GM19328 (cell line): ENCODE data around the gene THSD7A.

ENCODE experiments used
- ATAC-seq: cut with Tn5 transposase; IDR thresholded peaks from one replicate; pipeline ENCODE4 v1.9.1; 2021; ENCODE audit warnings: mild to moderate bottlenecking, moderate library complexity; ENCODE audit not compliant: unreplicated experiment

Gene THSD7A

DNA sequence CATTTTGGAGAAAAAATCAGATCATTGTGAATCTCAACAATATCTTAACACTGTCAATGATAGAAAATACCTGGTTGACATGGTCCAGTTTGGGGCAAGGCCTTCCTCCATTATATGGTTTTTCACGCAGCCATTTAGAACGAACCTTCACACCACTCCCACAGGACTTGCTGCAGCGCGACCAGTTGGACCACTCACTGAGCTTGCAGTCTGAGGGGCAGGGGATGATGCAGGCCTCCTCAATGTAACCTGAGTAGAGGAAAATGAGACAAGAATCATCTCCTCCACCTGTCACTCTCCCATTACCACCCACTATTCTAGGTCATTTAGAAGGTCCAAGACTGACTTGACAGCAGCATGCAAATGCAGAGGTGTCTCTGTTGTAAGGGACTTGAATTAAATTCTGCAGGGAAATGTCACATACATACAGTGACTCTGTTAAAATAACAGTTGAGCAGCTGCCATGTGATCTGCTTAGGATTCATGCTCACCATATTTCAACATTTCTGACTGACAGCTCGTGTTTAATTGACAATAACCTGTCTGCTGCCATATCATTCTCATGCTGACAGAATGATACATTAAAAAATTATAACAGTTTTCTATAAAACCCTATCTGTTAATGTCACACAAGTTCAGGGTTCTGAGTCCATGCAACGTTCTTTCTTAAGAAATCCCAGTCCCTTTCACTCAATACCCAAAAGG lies 403.0 kb downstream of the THSD7A start:
- no peak for ATAC-seq

DNA sequence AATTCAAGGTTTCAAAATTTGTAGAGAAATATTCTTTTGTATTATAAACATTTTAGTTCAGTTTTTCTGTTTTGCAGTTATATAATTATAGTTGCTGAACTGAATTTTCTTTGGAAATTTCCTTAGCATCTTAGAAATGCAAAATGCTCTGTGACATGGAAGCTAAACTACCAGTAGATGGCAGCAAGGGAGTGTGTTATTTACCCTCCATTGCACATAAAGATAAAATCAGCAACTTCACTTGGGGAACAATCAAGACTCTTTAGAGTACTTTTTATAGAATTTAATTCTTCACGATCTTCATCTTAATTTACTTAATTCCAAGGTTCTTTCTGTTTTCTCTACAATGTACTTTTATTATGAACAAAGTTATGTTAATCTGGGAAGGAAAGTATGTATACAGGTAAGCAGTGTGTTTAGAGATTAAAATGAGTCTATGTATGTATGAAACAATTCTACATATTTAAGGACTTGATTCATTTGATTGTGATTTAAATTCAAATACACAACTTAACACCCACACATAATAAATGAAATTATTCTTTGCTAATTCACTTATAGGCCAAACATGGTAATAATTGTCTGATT lies 404.2 kb downstream of the THSD7A start:
- ATAC-seq: peak; percentile 71

DNA sequence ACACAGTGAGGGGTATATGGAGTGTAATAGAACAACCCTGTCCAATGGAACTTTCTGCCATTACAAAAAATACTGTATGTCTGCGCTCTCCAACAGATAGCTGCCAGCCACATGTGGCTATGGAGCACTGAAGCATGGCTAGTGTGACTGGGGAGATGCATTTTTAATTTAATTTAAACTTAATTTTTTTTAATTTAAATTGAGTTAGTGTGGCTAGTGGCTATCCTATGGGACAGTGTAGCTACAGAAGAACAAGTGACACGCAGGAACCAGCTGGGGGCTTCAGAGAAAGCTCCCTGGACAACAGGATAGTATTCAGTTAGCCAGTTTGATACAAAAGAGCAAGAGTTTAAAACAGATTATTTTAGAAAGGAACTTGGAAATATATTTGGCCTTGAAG lies 408.0 kb downstream of the THSD7A start:
- no peak for ATAC-seq

DNA sequence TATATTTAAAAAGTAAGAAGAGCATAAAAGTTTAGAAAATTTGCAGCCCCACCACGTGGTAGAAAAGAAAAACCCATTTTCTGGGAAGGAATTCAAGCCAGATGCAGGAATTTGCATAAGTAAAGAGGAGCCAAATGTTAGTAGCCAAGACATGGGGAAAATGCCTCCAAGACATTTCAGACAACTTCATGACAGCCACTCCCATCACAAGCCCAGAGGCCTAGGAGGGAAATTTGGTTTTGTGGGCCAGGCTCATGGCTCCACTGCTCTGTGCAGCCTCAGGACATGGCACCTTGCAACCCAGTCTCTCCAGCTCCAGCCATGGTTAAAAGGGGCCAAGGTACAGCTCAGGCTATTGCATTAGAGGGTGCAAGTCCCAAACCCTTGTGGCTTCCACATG lies 411.9 kb downstream of the THSD7A start:
- ATAC-seq: no peak

DNA sequence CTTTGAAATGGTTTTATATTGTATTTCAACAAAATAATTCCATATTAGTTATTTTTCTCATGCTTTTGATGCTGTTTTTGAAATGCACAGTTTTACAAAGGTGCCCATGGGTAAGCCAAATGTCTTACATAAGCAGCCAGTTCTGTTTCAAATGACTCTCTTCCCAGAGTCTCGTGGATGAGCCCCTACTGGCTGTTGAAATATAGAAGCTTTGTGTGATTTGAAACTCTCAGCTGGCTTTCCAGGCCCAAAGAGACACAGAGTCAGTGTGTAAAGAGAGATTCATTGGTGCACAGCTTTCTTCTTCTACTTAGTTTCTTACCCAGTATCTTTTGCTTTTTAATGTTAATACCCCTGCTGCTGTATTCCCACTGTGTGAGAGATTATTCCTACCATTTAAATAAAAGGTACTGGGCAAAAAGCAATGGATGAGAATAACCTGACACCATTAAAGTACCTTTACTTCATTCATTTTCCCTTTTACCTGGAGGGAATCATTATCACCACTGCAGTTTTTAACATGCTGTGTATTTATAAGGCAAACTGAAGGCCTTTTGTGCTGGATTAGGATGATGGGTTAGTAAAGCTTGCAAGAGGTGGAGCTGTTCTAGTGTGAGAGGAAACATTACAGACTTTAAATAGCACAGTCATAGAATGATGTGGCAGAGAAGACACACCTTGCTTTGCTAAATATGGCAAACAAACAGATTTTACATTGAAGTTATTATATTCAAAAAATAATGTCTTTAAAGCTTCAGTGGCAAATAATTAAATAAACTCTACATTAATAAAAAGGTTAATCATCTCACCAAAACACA lies 415.1 kb downstream of the THSD7A start:
- no peak for ATAC-seq

DNA sequence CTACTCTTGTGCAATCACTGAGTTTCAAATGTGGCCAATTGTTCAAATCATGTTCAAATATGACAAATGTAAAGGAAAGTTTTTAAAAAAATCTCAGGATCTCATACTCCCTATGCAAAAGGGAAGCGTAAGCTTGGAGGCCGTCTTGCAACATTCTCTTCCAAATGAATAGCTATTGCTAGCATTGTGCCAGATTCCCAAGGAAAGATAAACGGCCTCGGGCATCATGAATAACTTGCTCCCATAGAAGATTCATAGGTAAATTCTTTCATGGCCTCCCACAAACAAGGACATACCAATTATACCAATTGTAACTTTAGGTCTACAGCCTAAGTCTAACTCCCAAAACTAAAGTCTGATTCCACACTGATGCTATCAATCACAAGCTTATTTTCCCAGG lies 416.9 kb downstream of the THSD7A start:
- no peak for ATAC-seq

DNA sequence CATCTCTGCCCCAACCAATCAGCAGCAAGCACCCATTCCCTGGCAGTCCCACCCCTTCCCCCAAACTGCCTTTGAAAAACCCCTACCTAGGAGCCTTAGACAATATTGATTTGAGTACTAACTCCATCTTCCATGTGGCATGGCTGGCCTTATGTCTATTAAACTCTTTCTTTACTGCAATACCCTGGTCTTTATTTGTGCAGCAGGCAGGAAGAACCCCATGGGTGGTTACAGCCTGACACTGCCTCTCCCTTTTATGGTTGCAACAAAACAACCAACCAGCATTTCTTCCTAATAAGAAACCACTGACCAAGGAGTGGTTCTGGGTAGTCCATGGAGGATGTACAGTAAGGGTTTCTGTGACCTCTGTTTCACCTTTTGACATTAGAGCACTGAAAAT lies 418.1 kb downstream of the THSD7A start:
- no peak for ATAC-seq

DNA sequence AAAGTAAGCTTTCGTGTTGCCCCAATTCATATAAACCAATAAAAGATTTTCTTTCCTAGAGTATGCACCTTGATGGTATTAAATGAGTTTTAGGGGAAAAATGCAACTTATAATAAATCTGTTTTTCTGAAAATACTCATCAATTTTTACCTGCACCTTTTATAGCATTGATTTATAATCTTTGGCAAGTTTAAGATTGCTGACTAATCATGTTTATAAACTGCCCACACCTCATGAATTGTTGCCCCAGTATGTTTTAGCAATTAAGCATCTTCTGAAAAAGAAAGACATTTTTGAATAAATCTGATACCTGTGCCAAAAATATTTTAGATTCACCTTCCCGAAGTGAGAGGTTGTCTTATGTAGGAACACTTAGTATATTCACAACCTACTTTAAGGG lies 420.0 kb downstream of the THSD7A start:
- no peak for ATAC-seq

DNA sequence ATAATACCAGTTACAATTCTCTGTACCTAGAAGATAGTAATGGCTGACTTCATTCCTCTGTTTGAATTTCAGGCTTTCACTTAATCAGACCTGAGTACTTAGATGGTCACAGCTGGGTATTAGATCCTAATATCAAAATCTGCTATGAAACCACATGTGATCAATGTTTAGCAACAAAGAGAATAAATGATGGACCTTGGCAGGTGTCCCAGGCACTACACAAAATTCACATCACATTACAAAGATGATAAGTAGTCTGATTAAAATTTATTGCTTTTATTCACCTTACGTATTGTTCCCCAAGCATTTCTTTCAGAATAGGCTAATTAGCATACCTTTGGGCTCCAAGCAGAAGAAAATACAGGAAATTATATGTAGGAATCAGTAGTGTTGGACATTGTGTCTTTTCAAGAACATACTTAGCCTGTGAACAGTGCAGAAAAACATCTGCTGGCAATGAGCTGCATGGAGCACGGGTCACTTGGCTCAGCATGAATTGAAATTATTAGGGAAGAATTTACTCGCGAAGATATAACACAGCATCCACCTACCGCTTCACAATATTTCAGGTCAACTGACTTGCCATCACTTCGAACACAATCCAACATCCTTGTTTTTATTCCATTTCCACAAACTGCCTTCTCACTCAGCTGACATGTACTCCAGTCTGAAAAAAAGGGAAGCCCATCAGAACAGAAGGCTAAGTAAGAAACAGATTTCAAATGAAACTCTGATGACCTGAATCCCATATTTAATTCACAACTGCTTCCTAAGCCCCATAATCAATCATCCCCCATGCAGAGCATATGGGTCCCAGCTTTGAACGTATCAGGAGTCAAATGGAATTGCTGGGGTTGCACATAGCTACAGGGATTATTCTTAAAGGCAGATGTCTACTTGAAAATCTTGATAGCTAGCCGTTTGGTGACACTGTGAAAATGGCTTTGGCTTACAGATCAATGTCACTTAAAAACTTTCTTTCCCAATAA lies 421.0 kb downstream of the THSD7A start:
- ATAC-seq: no peak

DNA sequence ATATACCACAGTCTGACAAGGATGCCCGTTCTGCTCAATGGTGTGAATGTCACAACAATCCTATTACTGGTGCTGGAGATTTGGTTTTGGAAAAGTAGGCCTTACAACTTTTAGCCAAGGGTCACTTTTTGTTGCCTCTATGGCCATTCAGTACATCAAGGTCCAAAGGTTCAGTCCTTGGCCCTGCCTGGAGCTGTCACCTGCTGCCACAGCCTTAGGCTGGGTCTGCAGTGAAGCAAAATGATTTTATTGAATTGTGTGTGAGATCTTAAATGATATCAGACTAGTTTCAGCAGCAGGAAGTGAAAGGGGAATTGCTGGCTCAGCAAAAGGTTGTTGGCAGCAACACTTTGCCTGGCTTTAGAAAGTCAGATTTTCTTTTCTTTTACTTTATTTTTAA lies 427.6 kb downstream of the THSD7A start:
- no peak for ATAC-seq

DNA sequence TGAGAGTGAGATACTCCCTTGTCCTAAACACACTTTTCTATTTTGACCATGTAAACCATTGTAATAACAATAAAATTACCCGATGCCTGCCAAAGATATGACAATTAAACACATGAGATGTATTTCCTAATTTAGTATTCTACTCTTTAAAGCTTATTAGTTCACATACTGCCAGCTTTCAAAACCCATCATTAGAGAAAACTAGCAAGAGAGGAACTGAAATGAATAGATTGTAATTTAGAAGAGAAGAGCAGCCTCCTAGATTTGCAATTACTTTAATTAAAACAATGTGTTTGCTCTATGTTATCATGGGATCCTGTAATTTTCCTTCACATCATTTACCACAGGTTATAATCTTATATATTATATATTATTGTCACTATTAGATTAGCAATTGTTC lies 428.2 kb downstream of the THSD7A start:
- ATAC-seq: no peak

DNA sequence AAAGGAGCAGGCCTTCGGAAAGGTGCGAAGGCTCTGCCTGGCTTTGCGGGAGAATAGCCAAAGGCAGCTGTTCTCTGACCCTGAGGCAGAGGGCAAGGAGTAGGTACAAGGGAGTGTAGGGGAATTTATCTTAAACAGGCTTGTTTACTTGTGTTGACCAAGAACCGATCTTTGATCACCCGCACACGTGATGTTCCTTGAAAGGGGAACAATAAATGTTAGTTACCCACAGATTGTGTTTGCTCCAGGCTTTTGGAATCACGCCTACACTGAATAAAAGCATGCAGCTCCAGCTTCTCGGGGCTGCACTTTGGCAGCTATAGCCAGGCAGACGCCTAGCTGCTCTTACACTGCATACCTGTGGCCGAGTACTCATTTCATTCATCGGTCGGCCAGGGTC lies 437.6 kb downstream of the THSD7A start:
- ATAC-seq: no peak

DNA sequence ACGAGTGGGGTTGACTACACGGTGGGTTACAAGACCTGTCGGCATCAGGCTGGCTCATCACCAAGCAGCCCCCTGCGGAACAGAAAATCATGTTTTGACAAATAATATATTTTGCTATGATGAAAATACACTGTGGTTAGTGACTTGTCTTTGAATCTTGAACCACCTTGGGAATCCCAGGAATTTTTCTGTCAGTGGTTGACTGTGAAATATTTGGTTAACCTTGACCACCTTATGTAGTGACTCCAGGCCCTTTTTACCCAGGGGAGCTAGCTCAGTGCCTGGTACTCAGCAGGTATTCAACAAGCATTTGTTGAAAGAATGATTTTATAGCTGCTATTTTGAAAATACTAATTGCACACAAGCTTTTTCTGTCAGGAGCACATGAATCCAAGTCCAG lies 452.4 kb downstream of the THSD7A start:
- ATAC-seq: no peak

DNA sequence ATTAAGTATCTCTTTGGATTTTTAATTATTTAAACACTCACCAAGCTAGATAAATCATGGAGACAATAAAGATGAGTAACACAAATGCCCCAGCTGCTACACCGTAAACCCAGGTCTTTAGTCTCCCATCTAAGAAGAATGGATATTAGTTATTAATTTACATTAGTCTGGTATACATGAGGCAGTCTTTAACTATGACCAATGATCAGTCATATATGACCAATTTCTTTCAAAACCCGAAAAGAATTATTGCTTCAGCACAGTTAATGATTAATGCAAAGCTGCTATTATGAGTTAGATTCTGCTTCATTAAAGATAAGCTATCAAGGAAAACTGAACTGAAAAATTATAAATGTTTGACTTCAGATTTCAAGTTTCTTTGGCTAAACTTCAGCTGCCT lies 455.5 kb downstream of the THSD7A start:
- no peak for ATAC-seq

DNA sequence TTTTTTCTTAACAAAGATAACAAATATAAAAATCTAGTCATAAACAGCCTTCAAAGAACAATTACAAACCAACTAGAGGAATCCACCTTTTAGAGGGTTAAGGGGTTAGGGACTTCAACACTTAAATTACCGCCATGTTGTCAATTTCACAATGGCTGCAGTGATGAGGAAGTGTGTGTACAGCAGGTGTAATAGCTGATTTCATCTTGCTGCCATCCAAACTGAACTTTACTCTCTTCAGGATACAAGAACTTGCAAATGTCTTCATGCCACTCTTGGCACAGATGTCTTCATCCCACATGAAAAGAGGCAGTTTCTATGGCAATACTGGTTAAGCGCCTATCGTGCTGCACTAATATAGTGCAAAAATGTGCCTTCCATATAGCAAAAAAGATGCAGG lies 457.4 kb downstream of the THSD7A start:
- no peak for ATAC-seq

DNA sequence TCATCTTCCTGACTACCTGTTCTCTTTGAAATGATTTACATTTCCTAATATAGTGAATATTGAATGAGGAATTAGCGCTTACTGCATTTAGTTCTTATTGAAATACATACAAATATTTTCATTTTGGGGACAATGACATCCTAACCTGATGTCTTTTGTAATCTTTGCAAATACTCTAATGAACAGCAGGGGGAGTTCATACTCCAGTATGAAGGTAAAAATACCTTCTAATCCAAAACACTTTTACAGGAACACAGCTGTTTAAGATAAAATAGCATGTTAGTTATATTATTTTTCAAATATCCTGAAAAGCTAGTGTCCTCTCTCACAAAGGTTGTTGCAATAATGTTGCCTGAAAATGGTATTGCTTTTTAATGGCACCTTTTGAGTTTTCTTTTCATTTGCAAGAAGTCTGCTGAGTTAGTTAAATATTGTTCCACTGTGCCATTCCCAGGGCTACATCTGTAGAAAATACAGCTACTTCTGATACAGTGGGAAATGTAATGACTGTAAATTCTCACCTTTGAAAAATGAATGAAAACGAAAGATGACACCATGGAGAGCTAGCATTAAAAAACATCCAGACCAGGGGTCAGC lies 458.4 kb downstream of the THSD7A start:
- ATAC-seq: no peak

DNA sequence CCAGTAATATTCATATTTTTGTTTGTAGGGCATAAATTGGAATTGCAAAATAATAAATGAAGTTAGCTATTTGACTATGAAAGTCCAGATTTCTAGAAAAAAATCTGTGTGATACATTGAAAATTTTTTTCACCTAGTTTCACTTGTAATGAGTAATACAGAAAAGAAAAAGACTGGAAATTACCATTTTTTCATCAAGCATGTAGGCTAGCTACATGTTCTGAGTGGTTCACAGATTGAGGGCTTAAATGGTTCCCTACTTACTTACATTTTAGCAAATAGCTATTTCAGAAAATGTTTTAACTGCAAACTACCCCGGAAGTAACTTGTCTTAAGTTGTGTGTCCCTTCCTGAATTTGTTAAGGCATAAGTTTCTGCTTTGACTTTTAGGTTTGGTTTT lies 462.3 kb downstream of the THSD7A start:
- no peak for ATAC-seq

DNA sequence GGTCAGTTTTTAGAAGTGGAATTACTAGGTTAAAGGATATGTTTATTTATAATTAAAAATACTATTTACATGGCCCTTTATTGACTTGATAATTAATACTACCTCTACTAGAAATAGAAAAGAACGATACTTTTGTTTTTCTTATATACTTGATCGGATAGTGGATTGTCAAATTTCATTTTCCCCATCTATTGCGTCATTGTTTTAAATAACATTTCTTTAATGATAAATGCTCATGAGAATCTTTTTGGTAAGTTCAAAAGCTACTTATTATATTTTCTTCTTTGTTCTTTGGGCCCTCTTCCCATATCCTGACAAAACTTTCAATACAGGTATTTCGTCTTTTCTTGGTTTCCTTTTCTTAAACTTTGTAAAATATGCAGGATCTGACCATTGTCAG lies 465.9 kb downstream of the THSD7A start:
- ATAC-seq: no peak

DNA sequence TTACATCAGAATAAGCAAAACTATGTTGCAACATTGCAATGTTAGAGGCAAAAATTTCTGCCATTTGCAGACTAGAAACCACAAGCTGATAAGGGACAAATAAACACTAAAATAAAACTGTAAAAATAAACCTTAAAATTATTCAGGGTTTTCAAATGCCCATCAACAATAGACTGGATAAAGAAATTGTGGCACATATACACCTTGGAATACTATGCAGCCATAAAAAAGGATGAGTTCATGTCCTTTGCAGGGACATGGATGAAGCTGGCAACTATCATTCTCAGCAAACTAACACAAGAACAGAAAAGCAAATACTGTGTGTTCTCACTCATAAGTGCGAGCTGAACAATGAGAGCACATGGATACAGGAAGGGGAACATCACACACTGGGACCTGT lies 473.4 kb downstream of the THSD7A start:
- no peak for ATAC-seq

DNA sequence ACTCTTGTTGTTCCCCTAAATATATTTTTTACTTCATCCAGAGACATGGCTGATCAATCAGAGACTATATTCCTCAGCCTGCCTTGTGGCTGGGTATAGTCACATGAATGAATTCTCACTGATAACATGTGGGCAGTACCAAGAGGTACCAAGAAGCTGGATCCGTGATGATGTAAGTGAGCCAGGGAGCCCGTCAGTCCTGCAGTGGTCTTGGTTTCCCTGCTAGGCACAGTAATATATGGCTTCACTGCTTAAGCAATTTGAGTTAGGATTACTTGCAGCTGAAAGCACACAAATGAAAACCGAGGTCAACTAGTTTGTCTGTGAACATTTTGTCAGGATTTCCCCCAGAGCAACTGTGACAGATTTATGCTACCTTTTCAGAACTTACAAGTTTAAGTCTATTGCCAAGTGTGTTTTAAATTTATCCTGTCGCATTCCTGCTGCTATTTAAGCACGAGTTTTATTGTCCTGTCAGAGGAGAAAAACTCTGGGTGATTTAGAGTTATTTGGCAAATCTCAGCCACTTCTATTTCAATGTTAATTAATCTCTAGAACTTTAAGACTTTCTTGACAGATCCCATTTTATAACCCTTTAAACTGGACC lies 476.5 kb downstream of the THSD7A start:
- no peak for ATAC-seq
